Measurements from ENCODE around the gene MEI1. TPM values are rescaled to one million over a fixed set of nuclear protein-coding genes. Genes with fewer than 3 reads are reported as not detected.
A peak's percentile ranks its signal among the peaks of the same experiment; 100 is the strongest.

Gene MEI1
- total and polyA plus RNA-seq, 4 donors, result 0.33 to 1.3 (median 0.72) TPM

- Histone ChIP-seq H3K4me1 (ENCODE audit: control insufficient read depth in 4 of 4, insufficient read depth in 4 of 4, low read length in 3 of 4) (peaks cover 12 to 48% (median 44%) of the 10 kb centered on the region in 4 donors), H3K27ac (ENCODE audit: low read depth in 1 of 2, low read length in 2 of 2) (peak overlapping the region in 1 of 2 donors; percentile 60), H3K9ac (ENCODE audit: low read depth in 1 of 2, low read length in 2 of 2) (no peak overlapping the region), H3K36me3 (ENCODE audit: control insufficient read depth in 4 of 4, insufficient read depth in 3 of 4, low read depth in 1 of 4, low read length in 3 of 4) (peaks cover 0 to 3% (median 0%) of the 10 kb centered on the region in 4 donors), H3K27me3 (ENCODE audit: control insufficient read depth in 4 of 4, insufficient read depth in 4 of 4, low read length in 3 of 4) (no peaks in the 10 kb centered on the region), H3K4me3 (ENCODE audit: low read depth in 1 of 3, low read length in 3 of 3) (no peak overlapping the region), H3K9me3 (ENCODE audit: control insufficient read depth in 4 of 4, low read length in 3 of 4) (no peaks in the 10 kb centered on the region)
- no peak for DNase-seq (ENCODE audit: low spot score)
- TF ChIP-seq FOXA1 (IDR thresholded peaks at IDR 0.05) (no peak), YY1 (IDR thresholded peaks at IDR 0.05) (no peak), ZBTB33 (IDR thresholded peaks at IDR 0.05) (no peak), TAF1 (conservative IDR thresholded peaks at IDR 0.05) (no peak)
- WGBS, result 75% methylated on average over 10 of the region's 10 CpGs
Observed at GRCh38 chr22:41846268-41846987, 147.1 kb downstream of the MEI1 start.

GRCh38 chr22:41847300-41847699, 148.0 kb downstream of the MEI1 start:
- Histone ChIP-seq H3K36me3 (ENCODE audit: control insufficient read depth in 4 of 4, insufficient read depth in 3 of 4, low read depth in 1 of 4, low read length in 3 of 4) (peaks cover 0 to 3% (median 0%) of the 10 kb centered on the region in 4 donors), H3K9me3 (ENCODE audit: control insufficient read depth in 4 of 4, low read length in 3 of 4) (no peaks in the 10 kb centered on the region), H3K27me3 (ENCODE audit: control insufficient read depth in 4 of 4, insufficient read depth in 4 of 4, low read length in 3 of 4) (no peaks in the 10 kb centered on the region), H3K4me3 (ENCODE audit: low read depth in 1 of 3, low read length in 3 of 3) (no peak overlapping the region), H3K4me1 (ENCODE audit: control insufficient read depth in 4 of 4, insufficient read depth in 4 of 4, low read length in 3 of 4) (peaks cover 12 to 45% (median 37%) of the 10 kb centered on the region in 4 donors), H3K27ac (ENCODE audit: low read depth in 1 of 2, low read length in 2 of 2) (no peak overlapping the region), H3K9ac (ENCODE audit: low read depth in 1 of 2, low read length in 2 of 2) (no peak overlapping the region)
- DNase-seq (ENCODE audit: low spot score), result no peak
- WGBS, result 59% methylated on average over 2 of the region's 2 CpGs
- TF ChIP-seq RAD21 (IDR thresholded peaks at IDR 0.05) (no peak), NR2F2 (IDR thresholded peaks at IDR 0.05) (no peak), FOXA1 (IDR thresholded peaks at IDR 0.05) (no peak), REST (IDR thresholded peaks at IDR 0.05) (no peak), CTCF (IDR thresholded peaks at IDR 0.05; ENCODE audit: low read depth, low read length, missing input control) (no peak), ZBTB33 (IDR thresholded peaks at IDR 0.05) (no peak), HNF4G (IDR thresholded peaks at IDR 0.05) (no peak), JUND (IDR thresholded peaks at IDR 0.05) (no peak), ATF3 (IDR thresholded peaks at IDR 0.05) (no peak), YY1 (IDR thresholded peaks at IDR 0.05) (no peak), GABPA (IDR thresholded peaks at IDR 0.05 in 1 of 2, conservative IDR thresholded peaks at IDR 0.05 in 1 of 2) (no peak), RXRA (IDR thresholded peaks at IDR 0.05) (no peak), TAF1 (conservative IDR thresholded peaks at IDR 0.05) (no peak), FOXA2 (IDR thresholded peaks at IDR 0.05) (no peak), EGR1 (IDR thresholded peaks at IDR 0.05; ENCODE audit: low read depth in 2 of 2) (no peak)

Data from liver (tissue), 9 donors.